Neuronal stem cell (in vitro differentiated cells): ENCODE results near the gene OTOG.
"Not testable (repeated sequence)": the region's sequence is repeated elsewhere in the genome, so short reads cannot be mapped to it uniquely, and the experiment has no call there.

Experiments
- DNase-seq: peaks from one replicate; pipeline ENCODE4 v3.0.0-alpha.2; 2013; ENCODE audit warnings: low spot score
- H2AFZ ChIP-seq: one replicate; pipeline ENCODE4 v1.6.1; 2013; ENCODE audit warnings: mild to moderate bottlenecking, low read length, inconsistent platforms
- H2AK5ac ChIP-seq: 2 replicates; pipeline ENCODE4 v1.6.1; 2013; ENCODE audit warnings: low read depth, mild to moderate bottlenecking, inconsistent platforms, low read length, moderate library complexity, mixed read lengths
- H2BK120ac ChIP-seq: 2 replicates; pipeline ENCODE4 v1.6.1; 2013; ENCODE audit warnings: low read depth, mild to moderate bottlenecking, inconsistent platforms, low read length, moderate library complexity, mixed read lengths
- H2BK12ac ChIP-seq: one replicate; pipeline ENCODE4 v1.6.1; 2013; ENCODE audit warnings: low read length, inconsistent platforms
- H2BK15ac ChIP-seq: 2 replicates; pipeline ENCODE4 v1.6.1; 2013; ENCODE audit warnings: mild to moderate bottlenecking, low read length, inconsistent platforms, mixed read lengths
- H2BK5ac ChIP-seq: one replicate; pipeline ENCODE4 v1.6.1; 2013; ENCODE audit warnings: inconsistent platforms, mild to moderate bottlenecking, low read length, moderate library complexity
- H3K14ac ChIP-seq: one replicate; pipeline ENCODE4 v1.6.1; 2013; ENCODE audit warnings: low read length, inconsistent platforms
- H3K18ac ChIP-seq: 2 replicates; pipeline ENCODE4 v1.6.1; 2013; ENCODE audit warnings: low read length, inconsistent platforms
- H3K23ac ChIP-seq: 2 replicates; pipeline ENCODE4 v1.6.1; 2013; ENCODE audit warnings: low read depth, mild to moderate bottlenecking, mixed read lengths, low read length, inconsistent platforms; ENCODE audit not compliant: poor library complexity
- H3K27ac ChIP-seq: replicated peaks from 3 replicates; pipeline ENCODE4 v1.5.1; 2013; ENCODE audit warnings: low read length, inconsistent platforms
- H3K27me3 ChIP-seq, 3 experiments: 2 replicates each; pipeline ENCODE4 v1.6.1; 2013; ENCODE audit warnings: low read length in 3 of 3, mild to moderate bottlenecking in 2 of 3, inconsistent platforms in 1 of 3, low read depth in 1 of 3, mixed read lengths in 1 of 3, moderate library complexity in 1 of 3; ENCODE audit not compliant: control insufficient read depth in 3 of 3, insufficient read depth in 3 of 3
- H3K36me3 ChIP-seq, 2 donors: replicated peaks in 1 of 2; 2 replicates each; pipeline ENCODE4 v1.6.1; 2013; ENCODE audit warnings: low read length in 2 of 2; ENCODE audit not compliant: control insufficient read depth in 2 of 2, insufficient read depth in 2 of 2
- H3K4ac ChIP-seq: 2 replicates; pipeline ENCODE4 v1.6.1; 2013; ENCODE audit warnings: inconsistent platforms, mild to moderate bottlenecking, low read length, moderate library complexity
- H3K4me1 ChIP-seq, 2 donors: 1 replicate in 1 of 2; 2 replicates in 1 of 2; pipeline ENCODE4 v1.6.1; 2013; ENCODE audit warnings: low read length in 2 of 2, low read depth in 1 of 2; ENCODE audit not compliant: control insufficient read depth in 2 of 2, insufficient read depth in 1 of 2
- H3K4me2 ChIP-seq: one replicate; pipeline ENCODE4 v1.6.1; 2013; ENCODE audit warnings: mild to moderate bottlenecking, low read length, inconsistent platforms; ENCODE audit not compliant: insufficient read depth, poor library complexity, severe bottlenecking
- H3K4me3 ChIP-seq, 2 donors: 2 replicates each; pipeline ENCODE4 v1.5.1; 2013; ENCODE audit warnings: low read length in 2 of 2, mild to moderate bottlenecking in 2 of 2, inconsistent platforms in 1 of 2, moderate library complexity in 1 of 2
- H3K79me1 ChIP-seq: one replicate; pipeline ENCODE4 v1.6.1; 2013; ENCODE audit warnings: low read depth, mild to moderate bottlenecking, inconsistent platforms, low read length, moderate library complexity
- H3K9ac ChIP-seq: one replicate; pipeline ENCODE4 v1.6.1; 2013; ENCODE audit warnings: mild to moderate bottlenecking, low read depth, low read length, inconsistent platforms; ENCODE audit not compliant: poor library complexity
- H3K9me3 ChIP-seq, 2 donors: replicated peaks in 1 of 2; 2 replicates each; pipeline versions ENCODE3 to v1.6.1; 2013; ENCODE audit warnings: low read length in 2 of 2, mild to moderate bottlenecking in 2 of 2, inconsistent platforms in 1 of 2, low read depth in 1 of 2, mixed read lengths in 1 of 2, moderate library complexity in 1 of 2; ENCODE audit not compliant: control insufficient read depth in 2 of 2, insufficient read depth in 1 of 2
- H4K8ac ChIP-seq: one replicate; pipeline ENCODE4 v1.6.1; 2013; ENCODE audit warnings: low read depth, mild to moderate bottlenecking, inconsistent platforms, low read length, moderate library complexity
- H4K91ac ChIP-seq: one replicate; pipeline ENCODE4 v1.6.1; 2013; ENCODE audit warnings: low read length, low read depth, mild to moderate bottlenecking, inconsistent platforms; ENCODE audit not compliant: poor library complexity
- WGBS, 2 donors: extraction: QIAGEN DNeasy Blood & Tissue Kit; methylation state at CpG; one replicate each; pipeline ENCODE4 v1.1.7; 2013; ENCODE audit warnings: missing lambda C conversion rate in 2 of 2, mixed read lengths in 1 of 2; ENCODE audit not compliant: insufficient read length in 2 of 2, insufficient replicate concordance in 1 of 2; ENCODE audit errors: extremely low coverage in 2 of 2; 5-methylcytosine and 5-hydroxymethylcytosine counted together

OTOG gene

GRCh38 chr11:17612221-17613188 lies 65.4 kb downstream of the OTOG start:
- H3K9ac ChIP-seq = peak overlapping the region; percentile 44
- no peak overlapping the region for H3K27ac ChIP-seq
- H3K4me2 ChIP-seq = no peak overlapping the region
- H3K27me3 ChIP-seq = peaks cover 0 to 18% (median 2%) of the 10 kb centered on the region in 3 experiments
- no peaks in the 10 kb centered on the region for H3K36me3 ChIP-seq
- H2BK5ac ChIP-seq = peak overlapping the region; percentile 42
- no peak overlapping the region for H2BK15ac ChIP-seq
- peak overlapping the region; percentile 17 for H3K14ac ChIP-seq
- WGBS, 2 donors = no CpG with 5 or more reads among the region's 18 CpGs
- H2AFZ ChIP-seq = no peak overlapping the region
- peak overlapping the region; percentile 44 for H3K18ac ChIP-seq
- H4K8ac ChIP-seq = peak overlapping the region; percentile 48
- no peak overlapping the region for H2BK12ac ChIP-seq
- DNase-seq = no peak
- H3K4me3 ChIP-seq = no peak overlapping the region
- H3K79me1 ChIP-seq = no peaks in the 10 kb centered on the region
- H3K4ac ChIP-seq = no peak overlapping the region
- peak overlapping the region; percentile 80 for H3K23ac ChIP-seq
- H3K9me3 ChIP-seq = no peaks in the 10 kb centered on the region
- H2AK5ac ChIP-seq = no peak overlapping the region
- peak overlapping the region; percentile 42 for H4K91ac ChIP-seq
- no peak overlapping the region for H2BK120ac ChIP-seq
- no peaks in the 10 kb centered on the region for H3K4me1 ChIP-seq

- Histone ChIP-seq H3K27me3 (peaks cover 0 to 17% (median 0%) of the 10 kb centered on the region in 3 experiments), H3K79me1 (no peaks in the 10 kb centered on the region), H3K9me3 (no peaks in the 10 kb centered on the region), H2BK5ac (no peak overlapping the region), H4K91ac (no peak overlapping the region), H3K4me3 (no peak overlapping the region), H3K36me3 (no peaks in the 10 kb centered on the region), H2BK12ac (no peak overlapping the region), H2AK5ac (no peak overlapping the region), H2AFZ (no peak overlapping the region), H3K4me2 (no peak overlapping the region), H4K8ac (no peak overlapping the region), H3K4me1 (no peaks in the 10 kb centered on the region), H3K18ac (no peak overlapping the region), H2BK15ac (no peak overlapping the region), H3K4ac (no peak overlapping the region), H2BK120ac (no peak overlapping the region), H3K27ac (no peak overlapping the region), H3K14ac (no peak overlapping the region), H3K23ac (no peak overlapping the region), H3K9ac (no peak overlapping the region)
- DNase-seq = no peak
- WGBS, 2 donors = no CpG with 5 or more reads among the region's 5 CpGs
These were observed 66.4 kb downstream of the OTOG start for GRCh38 chr11:17613428-17613962.

DNA sequence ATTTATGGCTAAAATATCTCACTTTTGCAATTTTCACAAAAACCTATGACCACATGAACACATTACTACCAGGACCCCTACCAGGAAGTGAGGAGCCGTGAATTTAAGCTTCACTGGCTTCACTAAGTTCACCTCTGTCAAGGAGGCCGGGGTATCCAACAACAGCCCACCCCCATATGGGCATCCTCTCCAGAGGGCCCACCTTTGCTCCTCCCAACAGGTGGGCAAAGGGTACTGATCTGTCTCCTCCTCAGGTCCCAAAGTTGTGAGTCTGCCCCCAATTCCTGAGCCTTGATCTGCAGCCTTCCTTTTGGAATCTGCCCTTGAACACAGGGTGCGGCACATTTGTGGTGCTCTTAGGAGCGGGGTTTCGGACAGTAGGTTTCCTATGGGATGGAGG lies 66.9 kb downstream of the OTOG start:
- no peak overlapping the region for H3K14ac ChIP-seq
- H3K27me3 ChIP-seq = peaks cover 0 to 13% (median 0%) of the 10 kb centered on the region in 3 experiments
- H3K27ac ChIP-seq = no peak overlapping the region
- no peaks in the 10 kb centered on the region for H3K36me3 ChIP-seq
- no peak overlapping the region for H3K9ac ChIP-seq
- no peak overlapping the region for H2BK120ac ChIP-seq
- no peak overlapping the region for H2BK5ac ChIP-seq
- peak overlapping the region in 1 of 2 donors; percentile 3 for H3K4me3 ChIP-seq
- H3K4me2 ChIP-seq = no peak overlapping the region
- H2BK15ac ChIP-seq = no peak overlapping the region
- no CpG with 5 or more reads among the region's 5 CpGs for WGBS, 2 donors
- H3K18ac ChIP-seq = no peak overlapping the region
- H2BK12ac ChIP-seq = no peak overlapping the region
- no peak overlapping the region for H4K91ac ChIP-seq
- no peaks in the 10 kb centered on the region for H3K4me1 ChIP-seq
- no peak overlapping the region for H3K23ac ChIP-seq
- no peak overlapping the region for H3K4ac ChIP-seq
- H3K79me1 ChIP-seq = no peaks in the 10 kb centered on the region
- no peaks in the 10 kb centered on the region for H3K9me3 ChIP-seq
- no peak overlapping the region for H4K8ac ChIP-seq
- H2AFZ ChIP-seq = no peak overlapping the region
- no peak overlapping the region for H2AK5ac ChIP-seq
- no peak for DNase-seq

DNA sequence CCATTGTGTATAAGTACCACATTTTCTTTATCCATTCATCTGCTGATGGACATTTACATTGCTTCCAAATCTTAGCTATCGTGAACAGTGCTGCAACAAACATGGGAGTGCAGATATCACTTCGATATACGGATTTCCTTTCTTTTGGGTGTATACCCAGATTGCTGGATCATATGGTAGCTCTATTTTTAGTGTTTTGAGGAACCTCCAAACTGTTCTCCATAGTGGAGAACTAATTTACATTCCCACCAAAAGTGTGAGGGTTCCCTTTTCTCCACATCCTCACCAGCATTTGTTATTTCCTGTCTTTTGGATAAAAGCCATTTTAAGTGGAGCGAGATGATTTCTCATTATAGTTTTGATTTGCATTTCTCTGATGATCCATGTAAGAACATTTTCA lies 75.7 kb downstream of the OTOG start:
- not testable (repeated sequence) for H3K4me3 ChIP-seq, H3K9ac ChIP-seq, H3K27me3 ChIP-seq, H3K9me3 ChIP-seq, H2BK15ac ChIP-seq, H4K8ac ChIP-seq, H2AFZ ChIP-seq, H3K18ac ChIP-seq, H3K79me1 ChIP-seq, H3K4me1 ChIP-seq, DNase-seq, H2BK5ac ChIP-seq, H2BK120ac ChIP-seq, H3K27ac ChIP-seq, H3K4me2 ChIP-seq, H2AK5ac ChIP-seq, H3K36me3 ChIP-seq, H3K23ac ChIP-seq, H2BK12ac ChIP-seq, H4K91ac ChIP-seq, H3K4ac ChIP-seq, H3K14ac ChIP-seq
- WGBS, 2 donors = no CpG with 5 or more reads among the region's 4 CpGs
